GM04503 (cell line): ENCODE data around the gene EXD3.
"Not testable (repeated sequence)": the region's sequence is repeated elsewhere in the genome, so short reads cannot be mapped to it uniquely, and the experiment has no call there.

Experiments used
- DNase-seq: peaks from one replicate; pipeline ENCODE4 v3.0.0-alpha.2; 2012; ENCODE audit warnings: low read depth

The EXD3 gene

DNA sequence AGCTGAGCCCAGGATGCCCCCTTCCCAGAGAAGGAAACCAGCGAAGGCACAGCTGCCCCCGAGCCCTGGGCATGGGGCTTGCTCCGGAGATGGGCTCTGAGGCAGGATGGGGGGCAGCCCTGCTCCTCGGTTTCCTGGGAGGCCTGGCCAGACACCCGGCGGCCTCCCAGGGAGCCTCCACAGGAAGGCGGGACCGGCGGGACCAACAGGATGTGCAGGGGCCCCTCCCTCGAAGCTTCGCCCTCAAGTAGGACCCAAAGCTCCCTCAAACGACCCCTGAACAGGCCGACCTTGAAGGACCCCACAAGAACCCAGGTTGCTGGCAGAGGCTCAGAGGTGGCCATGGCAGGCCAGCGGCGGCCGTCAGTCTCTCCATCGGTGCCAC is 11.7 kb downstream of the EXD3 start:
- no peak for DNase-seq

DNA sequence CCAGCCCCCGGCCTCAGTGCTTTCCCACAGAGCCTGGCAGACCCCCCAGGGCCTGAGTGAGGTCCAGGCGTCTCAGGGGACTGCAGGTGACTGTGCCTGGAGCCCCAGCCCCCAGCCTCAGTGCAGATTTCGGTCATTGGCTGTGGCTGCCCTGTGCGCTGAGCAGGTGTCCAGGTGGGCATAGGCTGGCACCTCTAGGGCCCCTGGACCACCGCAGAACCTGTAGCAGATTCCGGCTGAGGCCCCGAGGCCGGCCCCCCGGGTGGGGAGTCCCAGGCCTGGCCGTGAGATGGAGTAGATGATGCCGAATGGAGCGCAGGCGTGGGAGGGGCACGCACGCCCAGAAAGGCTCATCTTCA is 12.1 kb downstream of the EXD3 start:
- no peak for DNase-seq

DNA sequence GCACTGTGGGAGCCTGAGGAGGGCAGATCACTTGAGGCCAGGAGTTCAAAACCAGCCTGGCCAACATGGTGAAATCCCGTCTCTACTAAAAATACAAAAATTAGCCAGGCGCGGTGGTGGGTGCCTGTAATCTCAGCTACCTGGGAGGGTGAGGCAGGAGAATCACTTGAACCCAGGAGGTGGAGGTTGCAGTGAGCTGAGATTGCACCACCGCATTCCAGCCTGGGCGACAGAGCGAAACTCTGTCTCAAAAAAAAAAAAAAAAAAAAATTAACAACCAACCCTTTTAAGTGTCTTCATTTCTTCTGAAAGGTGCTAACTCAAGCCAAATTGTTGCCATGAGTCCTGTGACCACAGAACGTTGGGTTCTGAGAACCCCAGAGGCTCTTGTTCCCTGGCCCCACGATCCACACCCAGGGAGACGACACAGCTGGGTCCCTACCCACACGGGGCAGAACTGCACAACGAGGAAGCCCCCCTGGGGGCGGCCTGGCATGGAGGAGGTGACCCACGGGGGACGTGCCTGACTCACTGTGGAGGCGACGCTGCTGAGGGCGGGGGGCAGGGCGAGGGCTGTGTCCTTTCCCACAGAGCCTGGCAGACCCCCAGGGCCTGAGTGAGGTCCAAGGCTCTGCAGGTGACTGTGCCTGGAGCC is 12.6 kb downstream of the EXD3 start:
- DNase-seq: not testable (repeated sequence)

DNA sequence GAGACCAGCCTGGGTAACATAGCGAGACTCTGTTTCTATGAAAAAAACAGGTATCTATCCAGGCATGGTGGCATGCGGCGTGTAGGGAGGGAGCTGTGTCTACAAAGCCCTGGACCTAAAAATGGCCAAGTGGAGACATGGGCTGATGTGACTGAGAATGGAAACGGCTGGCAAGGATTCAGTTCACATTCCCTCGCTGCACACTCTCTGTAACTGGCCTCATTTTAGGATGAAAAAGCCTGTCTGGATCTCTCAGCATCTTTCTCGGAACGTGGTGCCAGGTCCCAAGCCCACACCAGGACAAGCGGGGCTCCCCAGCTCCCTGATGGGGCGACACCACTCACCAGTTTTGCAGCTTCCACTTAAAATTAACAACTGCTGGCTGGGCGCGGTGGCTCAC is 13.4 kb downstream of the EXD3 start:
- no peak for DNase-seq

DNA sequence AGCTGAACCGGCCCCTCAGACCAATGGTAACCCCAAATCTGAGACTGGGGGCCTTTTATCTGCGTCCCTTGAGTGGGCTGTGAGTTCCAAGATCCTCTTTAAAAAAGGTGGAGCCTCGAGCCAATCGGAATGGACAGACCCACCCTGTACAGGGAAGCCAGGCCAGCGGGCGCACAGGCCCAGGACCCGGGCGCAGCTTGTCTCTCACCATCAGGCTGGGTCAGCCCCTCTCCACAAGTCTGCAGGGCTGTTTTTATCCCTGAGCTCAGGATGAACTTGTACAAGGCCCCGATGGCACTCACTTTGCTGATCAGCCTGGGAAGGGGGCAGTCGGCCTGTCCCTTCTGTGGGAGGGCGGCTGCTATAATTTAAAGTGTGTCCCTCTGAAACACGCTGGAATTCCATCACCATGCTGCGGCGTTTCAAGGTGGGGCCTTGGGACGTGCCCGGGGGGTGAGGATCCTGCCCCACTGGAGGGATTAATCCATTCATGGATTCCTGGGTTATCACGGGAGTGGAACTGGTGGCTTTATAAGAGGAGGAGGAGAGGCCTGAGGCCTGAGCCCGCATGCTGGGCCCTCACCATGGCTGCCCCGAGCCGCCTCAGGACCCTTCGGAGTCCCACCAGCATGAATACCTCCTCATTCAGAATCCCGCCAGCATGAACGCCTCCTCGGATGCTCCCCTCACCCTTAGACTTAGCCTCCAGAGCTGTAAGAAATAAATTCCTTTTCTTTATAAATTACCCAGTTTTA is 14.1 kb downstream of the EXD3 start:
- no peak for DNase-seq

DNA sequence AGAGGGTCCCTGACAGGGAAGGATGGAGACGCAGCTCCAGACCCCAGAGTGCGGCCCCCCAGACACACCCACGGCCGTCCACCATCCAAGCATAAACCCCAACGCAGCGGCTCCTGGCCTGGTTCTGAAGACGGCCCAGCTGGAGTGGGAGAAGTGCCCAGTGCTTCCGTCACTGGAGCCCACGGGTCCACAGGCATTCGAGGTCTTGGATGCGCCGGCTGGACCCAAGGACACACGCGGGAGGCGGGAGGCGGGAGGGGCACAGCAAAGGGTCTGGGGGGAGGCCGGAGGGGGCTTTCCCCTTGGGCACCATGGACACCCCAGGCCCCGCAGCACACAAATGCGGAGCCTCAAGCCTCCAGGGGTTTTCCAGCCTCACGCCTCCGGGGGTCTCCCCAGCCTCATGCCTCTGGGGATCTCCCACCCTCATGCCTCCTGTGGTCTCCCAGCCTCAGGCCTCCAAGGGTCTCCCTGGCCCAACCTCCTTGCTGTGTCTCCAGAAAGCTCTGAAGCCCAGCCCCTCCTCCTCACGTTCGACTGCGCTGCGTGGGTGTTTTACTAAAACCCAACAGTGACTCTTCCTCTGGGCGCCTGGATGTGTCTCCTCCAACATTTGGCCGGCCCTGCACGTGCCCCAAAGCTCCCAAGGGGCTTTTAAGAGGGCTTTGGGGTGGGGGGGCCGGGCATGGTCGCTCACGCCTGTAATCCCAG is 15.2 kb downstream of the EXD3 start:
- DNase-seq: no peak

DNA sequence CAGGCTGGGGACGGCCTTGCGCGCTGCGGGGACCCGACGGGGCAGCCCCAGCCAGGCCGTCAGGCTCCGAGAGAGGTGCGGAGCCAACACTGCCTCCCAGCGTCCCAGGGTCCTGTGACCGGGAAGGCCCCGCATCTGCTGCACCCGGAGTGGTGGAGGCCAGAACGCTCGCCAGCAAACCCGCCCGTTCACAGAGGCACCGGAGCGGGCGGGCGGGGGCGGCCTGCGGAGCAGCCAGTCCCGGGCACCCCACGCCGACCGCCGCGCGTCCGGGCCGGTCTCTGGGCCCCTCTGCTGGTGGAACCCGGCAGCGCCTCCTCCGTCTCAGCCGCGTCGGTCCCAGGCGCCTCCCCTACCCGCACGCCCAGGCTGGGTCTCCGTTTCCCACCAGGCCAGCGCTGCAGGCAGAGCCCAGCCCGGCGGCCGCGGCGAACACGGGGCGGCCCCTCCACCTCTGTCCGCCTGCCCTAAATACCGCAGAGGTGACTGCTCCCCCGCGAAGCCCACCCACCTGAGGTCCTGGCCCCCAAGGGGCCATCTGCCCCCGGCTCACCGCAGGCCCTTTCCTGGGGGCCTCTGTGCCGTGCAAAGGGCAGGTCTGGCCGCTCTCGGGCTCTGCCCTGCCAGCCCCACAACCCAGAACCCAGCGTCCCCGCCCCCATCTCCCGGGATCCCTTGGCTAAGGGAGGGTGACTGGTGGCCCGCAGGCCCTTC is 15.9 kb downstream of the EXD3 start:
- DNase-seq: no peak

DNA sequence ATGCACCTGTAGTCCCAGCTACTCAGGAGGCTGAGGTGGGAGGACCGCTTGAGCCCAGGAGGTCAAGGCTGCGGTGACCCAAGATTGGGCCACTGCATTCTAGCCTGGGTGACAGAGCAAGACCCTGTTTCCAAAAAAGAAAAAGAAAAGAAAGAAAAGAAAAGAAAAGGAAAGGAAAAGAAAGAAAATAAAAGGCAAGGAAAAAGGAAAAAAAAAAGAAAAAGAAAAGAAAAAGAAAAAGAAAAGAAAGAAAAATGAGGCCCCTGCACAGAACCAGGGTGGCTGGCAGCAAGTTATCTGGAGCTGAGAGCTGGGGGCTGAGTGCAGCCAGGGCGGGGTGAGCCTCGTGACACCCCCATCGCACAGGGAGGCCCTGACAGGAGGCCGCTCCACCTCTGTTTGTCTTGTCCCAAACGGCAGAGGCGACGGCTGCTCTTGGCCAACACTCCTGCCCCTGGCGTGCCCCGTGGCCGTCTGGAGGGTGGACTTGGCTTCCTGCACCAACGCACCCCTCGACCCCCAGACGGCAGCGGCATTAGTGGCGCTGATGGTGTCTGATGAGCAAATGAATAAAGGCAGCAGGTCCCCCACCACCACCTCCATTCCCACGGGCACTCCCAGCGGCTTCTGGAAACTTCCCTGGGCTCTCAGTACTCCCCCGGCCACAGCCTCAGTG is 16.7 kb downstream of the EXD3 start:
- no peak for DNase-seq

DNA sequence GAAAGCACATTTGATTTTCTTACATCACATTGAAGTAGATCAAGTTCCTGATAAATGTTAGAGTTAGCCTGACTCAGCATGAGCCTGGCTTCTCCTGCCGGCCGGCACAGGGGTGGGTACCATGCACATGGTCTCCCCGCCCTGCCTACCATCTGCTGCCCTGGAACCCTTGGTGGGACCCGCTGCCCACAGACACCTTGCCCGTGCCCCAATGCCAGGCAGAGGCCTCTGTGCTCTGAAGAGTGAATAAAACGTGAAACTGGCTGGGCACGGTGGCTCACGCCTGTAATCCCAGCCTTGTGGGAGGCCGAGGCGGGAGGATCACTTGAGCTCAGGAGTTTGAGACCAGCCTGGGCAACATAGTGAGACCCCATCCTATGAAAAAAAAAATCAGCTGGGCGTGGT is 17.3 kb downstream of the EXD3 start:
- DNase-seq: no peak

DNA sequence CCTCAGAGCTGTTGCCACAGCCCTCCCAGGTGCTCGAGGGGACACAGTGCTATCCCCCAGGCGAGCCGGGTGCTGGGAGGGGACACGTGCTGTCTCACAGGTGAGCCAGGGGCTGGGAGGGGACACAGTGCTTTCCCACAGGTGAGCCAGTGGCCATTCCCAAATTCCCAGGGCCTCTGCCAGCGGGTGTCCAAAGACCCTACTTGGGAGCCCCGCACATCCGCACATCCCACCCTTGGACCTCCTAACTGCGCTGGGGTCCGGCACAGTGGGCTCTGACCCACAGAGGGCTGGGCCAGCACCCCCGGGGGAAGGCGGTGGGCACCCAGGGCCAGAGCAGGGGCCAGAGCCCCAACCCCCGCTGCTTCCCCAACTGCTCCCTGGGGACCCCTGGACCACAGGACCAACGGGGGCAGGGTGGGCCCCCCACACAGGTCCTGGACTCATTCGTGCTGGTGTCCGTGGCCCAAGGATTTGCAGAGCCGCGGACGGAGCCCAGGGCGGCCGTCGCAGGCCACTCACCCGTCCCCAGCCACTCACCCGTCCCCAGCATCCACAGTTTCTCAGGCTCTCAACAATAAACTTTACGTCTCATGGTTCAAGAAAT is 17.9 kb downstream of the EXD3 start:
- DNase-seq: no peak

DNA sequence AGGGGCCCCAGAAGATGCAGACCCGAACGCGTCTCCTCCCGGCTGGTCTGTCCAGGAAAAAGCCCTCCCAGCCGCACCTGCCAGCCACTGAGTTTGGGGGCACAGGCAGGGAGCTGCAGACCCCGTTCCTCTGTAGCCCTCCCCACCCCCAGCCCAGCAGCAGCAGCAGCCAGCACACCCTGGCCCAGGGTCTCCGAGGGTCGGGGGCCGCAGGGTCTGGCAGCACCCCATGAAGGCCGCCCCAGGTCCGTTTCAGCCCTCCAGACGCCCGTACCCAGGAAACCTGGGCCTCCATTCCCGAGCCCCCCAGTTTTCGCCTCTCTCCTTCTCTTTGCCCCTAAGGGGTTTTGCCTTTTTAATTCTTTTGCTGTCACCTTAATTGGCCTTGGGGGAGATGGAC is 19.7 kb downstream of the EXD3 start:
- no peak for DNase-seq

DNA sequence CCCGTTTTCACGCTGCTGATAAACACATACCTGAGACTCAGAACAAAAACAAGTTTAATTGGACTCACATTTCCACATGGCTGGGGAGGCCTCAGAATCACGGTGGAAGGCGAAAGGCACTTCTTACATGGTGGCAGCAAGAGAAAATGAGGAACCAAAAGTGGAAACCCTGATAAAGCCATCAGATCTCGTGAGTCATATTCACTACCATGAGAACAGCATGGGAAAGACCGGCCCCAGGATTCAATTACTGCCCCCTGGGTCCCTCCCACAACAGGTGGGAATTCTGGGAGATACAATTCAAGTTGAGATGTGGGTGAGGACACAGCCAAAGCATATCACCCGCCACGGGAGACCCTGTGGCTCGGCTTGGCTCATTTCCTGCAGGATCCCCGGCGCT is 20.2 kb downstream of the EXD3 start:
- DNase-seq: no peak

DNA sequence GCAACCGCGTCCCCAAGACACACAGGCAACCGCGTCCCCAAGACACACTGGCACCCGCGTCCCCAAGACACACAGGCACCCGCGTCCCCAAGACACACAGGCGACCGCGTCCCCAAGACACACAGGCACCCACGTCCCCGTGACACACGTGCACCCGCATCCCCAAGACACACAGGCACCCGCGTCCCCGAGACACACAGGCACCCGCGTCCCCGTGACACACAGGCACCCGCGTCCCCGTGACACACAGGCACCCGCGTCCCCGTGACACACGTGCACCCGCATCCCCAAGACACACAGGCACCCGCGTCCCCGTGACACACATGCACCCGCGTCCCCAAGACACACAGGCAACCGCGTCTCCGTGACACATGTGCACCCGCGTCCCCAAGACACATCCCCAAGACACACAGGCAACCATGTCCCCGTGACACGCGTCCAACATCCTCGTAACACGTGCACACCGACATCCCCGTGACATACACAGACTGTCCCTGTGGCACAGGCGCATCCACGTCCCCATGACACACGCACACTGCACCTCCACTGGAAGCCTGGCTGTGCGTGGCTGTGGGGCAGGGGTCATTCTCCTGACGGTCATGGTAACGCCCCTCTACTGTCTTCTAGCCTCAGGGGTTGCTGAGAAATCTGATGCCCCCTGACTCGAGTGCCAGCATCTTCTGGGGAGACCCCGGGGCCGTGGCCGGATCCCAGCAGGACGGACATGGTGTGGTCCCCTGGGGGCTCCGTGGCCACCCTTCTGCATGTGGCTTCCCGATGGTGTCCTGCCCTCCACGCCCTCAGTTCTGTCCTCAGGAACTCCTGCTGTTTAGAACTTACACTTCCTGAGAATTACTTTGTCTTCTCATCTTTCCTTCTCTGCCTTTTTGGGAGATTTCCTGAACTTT is 24.1 kb downstream of the EXD3 start:
- no peak for DNase-seq

DNA sequence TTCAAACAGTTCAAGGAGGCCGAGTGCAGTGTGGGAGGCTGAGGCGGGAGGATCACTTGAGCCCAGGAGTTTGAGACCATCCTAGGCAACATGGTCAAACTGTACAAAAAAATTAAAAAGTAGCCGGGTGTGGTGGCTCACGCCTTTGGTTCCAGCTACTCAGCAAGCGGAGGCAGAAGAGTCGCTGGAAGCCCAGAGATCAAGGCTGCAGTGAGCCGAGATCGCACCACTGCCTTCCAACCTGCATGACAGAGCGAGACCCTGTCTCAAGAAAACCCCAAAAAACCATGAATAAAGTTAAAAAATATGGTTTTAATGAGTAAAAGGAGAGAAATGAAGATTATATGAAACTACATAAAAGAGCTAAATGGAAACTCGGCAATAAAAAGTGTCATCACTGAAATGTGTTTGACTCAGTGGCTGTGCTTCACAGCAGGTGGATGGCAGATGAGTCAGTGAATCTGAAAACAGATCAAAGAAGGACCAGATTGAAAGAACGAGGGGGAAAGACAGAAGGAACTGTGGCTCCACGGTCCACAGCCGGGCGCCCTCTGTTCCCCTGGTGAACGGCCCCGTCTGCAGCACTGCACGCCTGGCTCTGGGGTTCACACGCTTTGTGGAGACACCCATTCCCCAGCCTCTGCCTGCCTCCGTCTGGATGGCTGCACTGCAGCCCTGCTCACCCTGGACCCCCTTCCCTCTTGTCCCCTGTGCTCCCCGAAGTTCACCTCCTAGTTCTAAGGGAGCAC is 25.1 kb downstream of the EXD3 start:
- no peak for DNase-seq

DNA sequence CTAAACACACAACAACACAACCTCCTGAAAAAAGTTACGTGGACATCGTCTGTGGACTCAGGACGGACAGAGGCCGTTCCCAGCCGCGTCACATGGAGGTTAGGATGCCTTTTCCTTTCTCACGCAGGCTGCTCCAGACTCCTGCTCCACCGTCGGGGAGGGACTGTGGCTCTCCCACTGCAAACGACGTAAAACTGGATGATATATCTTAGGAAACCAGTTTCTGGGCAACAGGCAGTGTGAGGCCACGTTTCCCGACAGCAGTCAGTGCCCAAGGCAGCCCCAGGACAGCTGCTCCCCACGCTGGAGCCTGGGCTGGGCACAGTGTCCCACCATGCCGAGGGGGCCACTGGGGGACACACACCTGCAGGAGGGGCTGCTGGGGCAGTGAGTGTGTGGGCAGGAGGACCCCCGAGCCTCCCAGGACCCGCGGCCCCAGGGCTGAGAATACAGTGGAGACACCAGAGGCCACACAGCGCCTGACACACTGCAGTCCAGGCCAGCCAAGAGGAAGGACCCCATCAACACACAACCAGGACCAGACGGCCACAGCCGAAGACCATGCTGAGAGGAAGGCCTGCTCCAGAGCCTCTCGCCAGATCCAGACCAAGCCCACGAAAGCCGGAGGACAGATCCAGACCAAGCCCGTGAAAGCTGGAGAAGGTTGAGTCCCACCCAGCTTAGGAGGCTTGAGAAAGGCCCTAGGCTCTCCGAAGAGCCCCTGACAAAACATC is 26.2 kb downstream of the EXD3 start:
- DNase-seq: no peak

DNA sequence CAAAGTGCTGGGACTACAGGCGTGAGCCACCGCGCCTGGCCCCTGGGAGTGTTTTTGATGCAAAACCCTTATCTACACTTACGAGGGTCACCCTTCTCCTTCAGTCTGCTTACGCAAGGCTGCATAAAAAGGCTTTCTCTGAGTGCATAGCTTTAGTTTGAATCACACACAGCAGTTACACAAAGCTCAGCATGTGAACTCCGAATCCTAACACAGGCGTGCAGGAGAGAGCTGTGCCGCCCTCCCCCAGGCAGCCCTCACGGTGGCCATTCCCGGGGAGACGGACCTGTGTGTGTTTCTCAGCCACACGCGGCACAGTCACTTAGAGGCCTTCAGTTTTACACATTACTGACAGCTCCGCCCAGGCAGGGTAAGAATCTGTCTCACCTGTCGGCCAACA is 26.7 kb downstream of the EXD3 start:
- no peak for DNase-seq

DNA sequence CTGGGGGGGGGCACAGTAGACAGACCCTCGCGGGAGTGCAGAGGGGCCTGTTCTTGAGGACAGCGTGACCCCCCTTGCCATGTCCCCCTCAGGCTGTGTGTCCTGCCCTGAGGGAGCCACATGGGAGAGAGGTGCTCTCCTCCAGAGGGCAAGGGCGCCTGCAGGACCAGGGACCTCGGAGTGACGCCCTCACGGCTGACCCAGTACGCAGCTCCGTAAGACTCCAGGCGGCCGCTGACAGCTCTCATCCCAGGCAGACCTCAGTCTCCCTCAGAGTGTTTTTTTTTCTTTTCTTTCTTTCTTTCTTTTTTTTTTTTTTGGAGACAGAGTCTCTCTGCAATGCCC is 27.3 kb downstream of the EXD3 start:
- DNase-seq: no peak

DNA sequence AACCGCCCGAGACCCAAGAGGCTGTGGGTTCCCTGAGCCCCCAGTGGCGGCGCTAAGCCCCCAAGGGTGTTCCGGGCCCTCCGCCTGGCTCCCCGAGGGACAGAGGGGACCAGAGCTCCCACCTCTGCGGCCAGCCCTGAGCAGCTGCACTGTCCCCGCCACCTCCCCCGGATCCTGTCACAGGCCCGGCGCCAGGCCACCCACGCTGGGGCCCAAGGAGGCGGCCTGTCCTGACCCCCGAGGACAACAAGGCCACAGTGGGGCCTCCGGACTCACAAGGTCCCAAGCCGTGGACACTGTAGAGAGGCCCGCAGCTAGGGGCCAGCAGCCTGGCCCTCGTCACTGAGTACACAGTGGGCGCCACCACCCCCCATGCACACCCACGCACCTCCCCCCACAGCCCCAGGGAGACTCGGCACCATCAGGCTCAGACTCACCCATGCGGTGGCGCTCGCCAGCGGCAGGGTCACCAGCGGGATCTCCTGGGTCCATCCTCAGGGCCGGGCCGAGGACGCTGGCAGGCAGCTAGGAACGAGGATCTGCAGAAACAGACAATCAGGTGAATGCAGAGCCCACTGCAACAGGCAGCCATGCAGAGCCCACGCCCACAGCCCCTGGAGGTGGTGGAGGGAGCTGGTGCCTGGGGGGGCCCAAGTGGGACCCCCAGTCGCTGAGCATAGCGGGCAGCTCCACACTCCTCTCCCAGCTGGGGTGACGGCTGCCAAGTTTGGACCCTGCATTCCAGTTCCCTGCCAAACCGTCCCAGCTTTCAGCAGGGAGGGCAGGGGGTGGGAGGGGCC is 27.9 kb downstream of the EXD3 start:
- DNase-seq: no peak
